Stomach (tissue), 4 donors: Measurements from ENCODE around the gene METRN.

Experiments
- EP300 ChIP-seq: sonication (generic); formaldehyde crosslinking; IDR thresholded peaks from one replicate; pipeline ENCODE4 v1.6.1; 2017; ENCODE audit warnings: antibody characterized with exemption
- POLR2A ChIP-seq, 4 donors: fragments of 450-650 bp; IDR thresholded peaks; one replicate each; pipeline ENCODE4 v1.6.1; 2016; ENCODE audit warnings: antibody characterized with exemption in 4 of 4, control low read depth in 2 of 4, mild to moderate bottlenecking in 1 of 4, moderate library complexity in 1 of 4
- POLR2AphosphoS5 ChIP-seq, 3 donors: sonication (generic); formaldehyde crosslinking; IDR thresholded peaks; one replicate each; pipeline ENCODE4 v1.6.1; 2016; ENCODE audit warnings: antibody characterized with exemption in 3 of 3
- TF ChIP-seq, protein P1 (sequence below), 7 experiments: fragments of 450-650 bp in 4 of 7; fragments of 200-600 bp in 3 of 7; sonication (generic) in 3 of 7; IDR thresholded peaks; one replicate each; pipeline ENCODE4 v1.5.1; 2016 to 2019; ENCODE audit warnings: antibody characterized with exemption in 7 of 7, control low read depth in 2 of 7, mild to moderate bottlenecking in 1 of 7

DNA sequence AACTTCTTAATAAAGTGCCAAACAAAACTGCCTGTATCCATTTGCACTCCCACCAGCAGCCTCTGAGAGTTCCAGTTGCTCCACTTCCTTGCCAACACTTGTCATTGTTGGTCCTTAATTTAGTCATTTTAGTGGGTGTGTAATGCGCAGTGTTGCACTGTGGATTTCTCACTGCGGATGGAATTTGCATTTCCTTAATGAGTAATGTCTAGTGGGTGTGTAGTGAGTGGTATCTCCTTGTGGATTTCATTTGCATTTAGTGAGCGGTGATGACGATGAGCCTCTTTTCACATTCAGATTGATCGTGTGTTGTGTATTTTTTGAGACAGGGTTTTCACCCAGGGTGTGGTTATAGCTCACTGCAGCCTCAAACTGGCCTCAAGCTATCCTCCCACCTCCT lies 41.5 kb downstream of the METRN start:
- TF ChIP-seq, protein P1, sequence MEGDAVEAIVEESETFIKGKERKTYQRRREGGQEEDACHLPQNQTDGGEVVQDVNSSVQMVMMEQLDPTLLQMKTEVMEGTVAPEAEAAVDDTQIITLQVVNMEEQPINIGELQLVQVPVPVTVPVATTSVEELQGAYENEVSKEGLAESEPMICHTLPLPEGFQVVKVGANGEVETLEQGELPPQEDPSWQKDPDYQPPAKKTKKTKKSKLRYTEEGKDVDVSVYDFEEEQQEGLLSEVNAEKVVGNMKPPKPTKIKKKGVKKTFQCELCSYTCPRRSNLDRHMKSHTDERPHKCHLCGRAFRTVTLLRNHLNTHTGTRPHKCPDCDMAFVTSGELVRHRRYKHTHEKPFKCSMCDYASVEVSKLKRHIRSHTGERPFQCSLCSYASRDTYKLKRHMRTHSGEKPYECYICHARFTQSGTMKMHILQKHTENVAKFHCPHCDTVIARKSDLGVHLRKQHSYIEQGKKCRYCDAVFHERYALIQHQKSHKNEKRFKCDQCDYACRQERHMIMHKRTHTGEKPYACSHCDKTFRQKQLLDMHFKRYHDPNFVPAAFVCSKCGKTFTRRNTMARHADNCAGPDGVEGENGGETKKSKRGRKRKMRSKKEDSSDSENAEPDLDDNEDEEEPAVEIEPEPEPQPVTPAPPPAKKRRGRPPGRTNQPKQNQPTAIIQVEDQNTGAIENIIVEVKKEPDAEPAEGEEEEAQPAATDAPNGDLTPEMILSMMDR (IDR thresholded peaks at IDR 0.05), result no peak
- TF ChIP-seq POLR2A (IDR thresholded peaks at IDR 0.05) (no peak), POLR2AphosphoS5 (IDR thresholded peaks at IDR 0.05) (no peak), EP300 (no peak)
